Ovary (tissue), 3 donors: Measurements from ENCODE around the gene CENPO.

Experiments used
- CTCF ChIP-seq, 3 donors: fragments of 450-650 bp in 2 of 3; fragments of 200-600 bp in 1 of 3; IDR thresholded peaks; one replicate each; pipeline versions ENCODE4 v1.5.1 to v1.8.0; 2016 to 2022; ENCODE audit warnings: antibody characterized with exemption in 3 of 3, mild to moderate bottlenecking in 1 of 3
- EP300 ChIP-seq: sonication (generic); formaldehyde crosslinking; IDR thresholded peaks from one replicate; pipeline ENCODE4 v1.6.1; 2017; ENCODE audit warnings: antibody characterized with exemption
- POLR2A ChIP-seq: fragments of 450-650 bp; IDR thresholded peaks from one replicate; pipeline ENCODE4 v1.6.1; 2017; ENCODE audit warnings: antibody characterized with exemption, mild to moderate bottlenecking, moderate library complexity
- donor health status: DM: no; HTN: no; CAD: no.

- no peak for TF ChIP-seq CTCF (IDR thresholded peaks at IDR 0.05)
- no peak for TF ChIP-seq POLR2A
- no peak for TF ChIP-seq EP300
Measured at GRCh38 chr2:24756789-24757188, 36.4 kb upstream of the CENPO start.
